GM10248 (cell line): Measurements from ENCODE around the gene RXRB.

Experiments
- CTCF ChIA-PET: fragments of 300-600 bp; sonication (Branson Sonifier 250); formaldehyde crosslinking; extraction: SDS; loops from one replicate; lab custom pipeline; 2021; ENCODE audit warnings: antibody characterized with exemption; lab: Yijun Ruan, JAX
- POLR2A ChIA-PET: fragments of 350-650 bp; sonication (Branson Sonifier 250); formaldehyde crosslinking; extraction: SDS; loops from one replicate; lab custom pipeline; 2020; ENCODE audit warnings: antibody characterized with exemption; lab: Yijun Ruan, JAX
- DNase-seq: peaks from one replicate; pipeline ENCODE4 v3.0.0; 2012; ENCODE audit errors: extremely low spot score
- CTCF ChIP-seq: IDR thresholded peaks from 2 replicates; pipeline ENCODE4 v1.5.1; 2012; ENCODE audit warnings: mild to moderate bottlenecking, low read depth; ENCODE audit errors: extremely low read depth, missing control alignments, control extremely low read depth

RXRB gene

GRCh38 chr6:33173535-33174180 lies 26.8 kb downstream of the RXRB start:
- DNase-seq = no peak
- no peak for TF ChIP-seq CTCF
- POLR2A ChIA-PET = no interaction called here
- CTCF ChIA-PET = interaction anchor here (0.8 to 3.2 kb wide), 23 partner anchors 9 to 189 kb away, joined by 3 to 19 read pairs (median 4); partner anchors contain the start of gene HLA-DPA1

DNA sequence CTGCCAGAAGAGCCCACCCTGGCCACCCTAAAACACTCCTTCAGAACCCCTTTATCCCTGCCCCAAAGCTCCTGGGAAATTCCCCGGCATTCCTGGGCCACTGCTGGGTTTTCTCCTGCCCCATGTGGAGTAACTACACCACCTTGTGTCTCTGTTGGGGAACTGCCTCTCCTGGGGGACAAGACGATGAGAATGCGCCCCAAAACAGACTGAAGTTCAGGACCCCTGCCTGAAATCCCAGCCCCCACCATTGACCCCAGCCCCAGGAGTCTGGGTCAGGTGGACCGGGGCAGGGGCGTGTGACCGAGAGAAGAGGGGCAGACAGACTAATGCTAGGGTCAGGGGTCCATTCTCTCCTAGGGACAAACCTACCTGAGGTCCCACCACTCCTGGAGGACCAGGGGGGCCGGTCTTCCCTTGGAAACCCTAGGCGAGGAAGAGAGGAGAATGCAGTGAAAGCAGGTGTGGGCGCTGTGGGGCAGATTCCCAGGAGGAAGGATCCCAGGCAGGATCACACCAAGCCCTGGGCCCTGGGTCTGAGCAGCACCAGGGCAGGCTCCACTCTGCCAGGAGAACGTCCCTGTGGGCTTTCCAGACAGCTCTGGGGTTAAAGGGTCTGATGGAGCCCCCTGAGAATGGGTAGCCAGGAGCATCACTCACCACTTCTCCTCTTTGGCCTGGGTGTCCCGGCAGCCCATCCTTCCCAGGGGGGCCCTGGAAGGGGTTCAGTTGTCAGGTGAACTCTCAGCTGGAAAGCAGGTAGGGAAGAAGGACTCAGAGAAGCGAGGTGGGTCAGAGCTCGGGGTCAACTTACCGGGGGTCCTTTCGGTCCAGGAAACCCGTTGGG lies 27.6 kb downstream of the RXRB start:
- peak; percentile 64 for TF ChIP-seq CTCF
- DNase-seq = peak; percentile 73
- ChIA-PET CTCF (interaction anchor here (0.8 to 3.2 kb wide), 39 partner anchors 8 to 287 kb away, joined by 3 to 19 read pairs (median 4); partner anchors contain the start of gene HLA-DPA1), POLR2A (no interaction called here)

GRCh38 chr6:33171880-33172687 lies 28.4 kb downstream of the RXRB start:
- TF ChIP-seq CTCF = no peak
- DNase-seq = no peak
- ChIA-PET CTCF (interaction anchor here (0.8 to 3.2 kb wide), 26 partner anchors 8 to 286 kb away, joined by 3 to 19 read pairs (median 4); no protein-coding TSS in a partner anchor), POLR2A (no interaction called here)

GRCh38 chr6:33171016-33171879 lies 29.2 kb downstream of the RXRB start:
- ChIA-PET POLR2A (no interaction called here), CTCF (interaction anchor here (0.8 to 3.2 kb wide), 12 partner anchors 10 to 285 kb away, joined by 3 to 19 read pairs (median 4); no protein-coding TSS in a partner anchor)
- no peak for DNase-seq
- no peak for TF ChIP-seq CTCF

DNA sequence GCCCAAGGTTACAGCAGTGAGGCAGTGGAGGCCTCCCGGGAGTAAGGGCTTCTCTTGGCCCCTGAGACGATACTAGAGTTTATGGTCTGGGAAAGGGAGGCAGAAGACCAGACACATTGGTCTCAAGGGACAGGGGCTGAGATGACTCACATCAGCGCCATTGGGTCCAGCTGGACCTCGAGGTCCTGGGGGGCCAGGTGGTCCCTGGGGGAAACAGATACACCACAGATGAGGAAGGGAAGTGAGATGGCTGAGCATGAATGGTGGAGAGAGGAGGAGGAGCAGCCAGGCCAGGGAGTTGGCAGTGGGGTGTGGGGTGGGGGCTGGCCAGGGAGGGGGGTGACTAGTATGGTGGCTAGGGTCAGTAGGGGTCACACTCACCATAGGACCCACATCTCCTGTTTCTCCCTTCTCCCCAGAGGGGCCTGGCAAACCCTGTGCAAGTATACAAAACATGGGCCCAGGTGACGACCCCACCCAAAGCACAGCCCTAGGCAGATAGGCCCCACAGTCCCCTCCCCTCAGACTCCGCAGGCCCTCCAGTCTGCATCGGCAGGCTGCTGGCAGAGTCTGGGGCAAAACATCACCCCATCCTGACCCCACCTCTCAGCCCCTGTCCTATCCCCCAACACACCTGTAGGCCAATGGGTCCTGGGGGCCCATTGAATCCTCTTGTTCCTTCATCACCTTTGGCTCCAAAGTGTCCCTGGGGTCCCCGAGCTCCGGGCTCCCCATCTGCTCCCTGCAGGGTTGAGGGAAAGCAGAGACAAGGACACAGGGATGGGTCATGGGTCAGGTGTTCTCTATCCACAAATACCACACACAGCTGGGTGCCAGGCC lies 30.1 kb downstream of the RXRB start:
- CTCF ChIA-PET = interaction anchor here (1.2 to 2.6 kb wide), 2 partner anchors 9 to 78 kb away, joined by 3 to 8 read pairs; no protein-coding TSS in a partner anchor
- POLR2A ChIA-PET = no interaction called here
- DNase-seq = no peak
- TF ChIP-seq CTCF = no peak
